T-helper 1 cell treated with Interleukin-12 subunit alpha and Interleukin-12 subunit beta and Interleukin-4 antibody, amounts not matched to agents 30 μg/mL and 1 μg/mL, for 36 hours (primary cell): ENCODE data around the gene ENDOG.

Experiments
- H3K27ac Mint-ChIP-seq: one replicate; pipeline ENCODE4 v1.8.0; 2021; ENCODE audit warnings: mild to moderate bottlenecking, mixed read lengths
- H3K27me3 Mint-ChIP-seq: one replicate; pipeline ENCODE4 v1.8.0; 2021; ENCODE audit warnings: low read depth, mixed read lengths
- H3K36me3 Mint-ChIP-seq: one replicate; pipeline ENCODE4 v1.8.0; 2021; ENCODE audit warnings: low read depth, mixed read lengths
- H3K4me1 Mint-ChIP-seq: one replicate; pipeline ENCODE4 v1.8.0; 2021; ENCODE audit warnings: low read depth, mixed read lengths
- H3K4me3 Mint-ChIP-seq: one replicate; pipeline ENCODE4 v1.8.0; 2021; ENCODE audit warnings: mild to moderate bottlenecking, moderate library complexity, mixed read lengths
- H3K9me3 Mint-ChIP-seq: one replicate; pipeline ENCODE4 v1.8.0; 2021; ENCODE audit warnings: mixed read lengths

ENDOG gene

GRCh38 chr9:128818839-128819715 lies 777 bp downstream of the ENDOG start:
- H3K27ac Mint-ChIP-seq, result peak overlapping the region; percentile 80
- peak overlapping the region; percentile 72 for H3K4me3 Mint-ChIP-seq
- peaks cover 10% of the 10 kb centered on the region for H3K36me3 Mint-ChIP-seq
- H3K4me1 Mint-ChIP-seq, result peaks cover 5% of the 10 kb centered on the region
- no peaks in the 10 kb centered on the region for H3K9me3 Mint-ChIP-seq
- H3K27me3 Mint-ChIP-seq, result no peaks in the 10 kb centered on the region

DNA sequence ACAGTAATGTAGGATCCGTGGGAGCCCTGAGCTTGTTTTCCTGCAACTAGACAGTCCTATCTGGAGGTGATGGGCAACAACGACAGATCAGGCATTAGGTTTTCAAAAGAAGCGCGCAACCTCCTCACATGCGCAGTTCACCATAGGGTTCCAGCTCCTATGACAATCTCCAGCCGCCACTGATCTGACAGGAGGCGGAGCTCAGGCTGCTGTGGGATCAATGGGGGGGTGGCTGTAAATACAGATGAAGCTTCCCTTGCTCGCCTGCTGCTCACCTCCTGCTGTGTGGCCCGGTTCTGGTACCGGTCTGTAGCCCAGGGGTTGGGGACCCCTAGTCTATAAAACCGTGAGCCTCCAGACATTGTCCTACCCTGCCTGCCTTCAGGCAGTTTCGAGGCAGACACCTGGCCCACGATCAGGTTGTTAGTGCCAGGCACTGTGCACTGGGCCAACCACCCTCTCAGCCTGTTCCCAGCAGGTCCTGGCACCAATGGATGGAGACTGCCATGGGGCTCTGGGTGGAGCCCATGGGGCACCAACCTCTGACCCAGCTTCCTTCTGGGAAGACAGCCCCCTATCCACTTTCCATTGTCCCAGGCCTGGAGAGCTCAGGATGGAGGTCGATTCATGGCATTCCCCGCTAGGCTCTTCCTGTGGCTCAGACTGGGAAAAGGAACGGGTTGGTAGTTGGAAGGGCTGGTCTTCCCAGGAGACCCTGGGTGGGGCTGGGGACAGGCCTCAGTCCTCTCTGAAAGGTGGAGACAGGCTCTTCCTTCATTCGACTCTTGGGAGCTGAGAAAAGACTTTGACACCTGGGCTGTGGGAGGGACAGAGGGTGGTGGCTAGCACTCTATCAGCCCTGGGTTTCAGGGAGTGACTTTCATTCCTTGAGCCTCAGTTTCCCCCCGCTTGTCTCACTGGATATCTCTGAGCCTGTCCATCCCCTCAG lies 1.7 kb downstream of the ENDOG start:
- Mint-ChIP-seq H3K36me3 (peaks cover 13% of the 10 kb centered on the region), H3K27me3 (no peaks in the 10 kb centered on the region), H3K9me3 (no peaks in the 10 kb centered on the region), H3K4me3 (peak overlapping the region; percentile 34), H3K4me1 (peaks cover 5% of the 10 kb centered on the region), H3K27ac (no peak overlapping the region)

GRCh38 chr9:128820665-128821583 lies 2.6 kb downstream of the ENDOG start:
- Mint-ChIP-seq H3K4me3 (peak overlapping the region; percentile 17), H3K9me3 (no peaks in the 10 kb centered on the region), H3K27ac (no peak overlapping the region), H3K4me1 (peaks cover 5% of the 10 kb centered on the region), H3K27me3 (no peaks in the 10 kb centered on the region), H3K36me3 (peaks cover 13% of the 10 kb centered on the region)

DNA sequence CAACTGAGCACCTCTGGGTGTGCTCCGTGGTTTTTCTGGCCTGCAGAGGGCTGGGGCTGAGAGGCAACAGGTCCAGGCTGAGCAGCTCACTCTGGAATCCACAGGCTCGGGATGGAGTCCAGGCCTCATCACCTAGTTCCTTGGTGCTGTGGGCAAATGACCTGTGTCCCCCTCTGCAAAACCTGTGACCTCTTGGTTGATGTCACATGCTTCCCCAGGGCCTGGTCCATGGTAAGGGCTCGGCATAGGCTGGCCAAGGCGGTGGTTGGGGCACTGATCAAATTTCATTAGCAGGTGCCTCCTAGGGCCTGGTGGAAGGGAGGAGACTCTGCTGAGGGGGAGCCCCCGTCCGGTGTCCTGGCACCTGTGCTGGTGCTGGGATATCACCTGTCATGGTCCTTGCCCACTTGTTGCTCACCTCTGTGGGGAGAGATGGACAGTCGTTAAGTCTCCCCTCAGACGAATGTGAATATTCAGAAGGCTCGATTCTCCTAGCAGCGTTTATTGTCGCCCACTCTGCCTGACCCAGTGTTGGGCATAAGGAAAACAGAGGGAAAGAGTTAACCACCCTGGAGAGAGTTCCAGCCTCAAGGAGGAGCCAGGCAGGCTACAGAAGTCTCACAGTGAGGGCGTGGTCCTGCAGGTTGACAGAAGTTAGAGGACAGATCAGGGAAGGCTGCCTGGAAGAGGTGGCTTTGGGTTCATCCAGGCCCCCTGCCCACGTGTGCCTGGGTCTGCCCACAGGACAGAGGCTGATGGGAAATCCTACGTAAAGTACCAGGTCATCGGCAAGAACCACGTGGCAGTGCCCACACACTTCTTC lies 3.5 kb downstream of the ENDOG start:
- Mint-ChIP-seq H3K36me3 (peaks cover 14% of the 10 kb centered on the region), H3K27ac (no peak overlapping the region), H3K4me1 (peaks cover 5% of the 10 kb centered on the region), H3K4me3 (no peak overlapping the region), H3K27me3 (no peaks in the 10 kb centered on the region), H3K9me3 (no peaks in the 10 kb centered on the region)

- Mint-ChIP-seq H3K27ac (no peak overlapping the region), H3K36me3 (peaks cover 20% of the 10 kb centered on the region), H3K9me3 (no peaks in the 10 kb centered on the region), H3K4me1 (peaks cover 6% of the 10 kb centered on the region), H3K4me3 (no peak overlapping the region), H3K27me3 (no peaks in the 10 kb centered on the region)
Observed at GRCh38 chr9:128822407-128823042, 4.2 kb downstream of the ENDOG start.

DNA sequence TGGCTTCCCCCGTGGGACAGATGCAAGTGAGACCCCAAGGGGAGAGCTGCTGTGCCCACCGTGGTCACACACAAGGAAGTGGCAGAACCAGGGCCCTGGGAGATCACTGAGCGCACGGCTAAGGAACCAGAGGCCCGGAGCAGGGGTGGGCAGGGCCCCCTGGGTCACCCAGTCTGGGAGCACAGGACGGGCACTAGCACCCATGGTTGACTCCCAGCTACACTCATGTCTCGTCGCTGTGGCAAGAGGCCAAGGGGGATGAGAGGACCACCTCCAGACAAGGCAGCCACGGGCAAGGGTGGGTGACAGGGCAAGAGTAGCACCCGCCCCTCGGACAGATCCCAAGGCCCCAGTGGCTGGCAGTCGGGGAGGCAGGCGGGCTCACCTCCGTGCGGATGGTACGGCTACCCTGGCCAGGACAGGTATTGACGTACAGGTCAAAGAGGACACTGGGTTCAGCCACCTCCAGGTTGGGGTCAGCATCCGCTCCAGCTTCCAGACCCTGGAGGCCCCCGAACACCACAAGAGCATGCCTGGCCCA lies 5.1 kb downstream of the ENDOG start:
- H3K4me3 Mint-ChIP-seq, result no peak overlapping the region
- H3K9me3 Mint-ChIP-seq, result no peaks in the 10 kb centered on the region
- peaks cover 23% of the 10 kb centered on the region for H3K36me3 Mint-ChIP-seq
- H3K4me1 Mint-ChIP-seq, result peaks cover 8% of the 10 kb centered on the region
- no peaks in the 10 kb centered on the region for H3K27me3 Mint-ChIP-seq
- no peak overlapping the region for H3K27ac Mint-ChIP-seq

DNA sequence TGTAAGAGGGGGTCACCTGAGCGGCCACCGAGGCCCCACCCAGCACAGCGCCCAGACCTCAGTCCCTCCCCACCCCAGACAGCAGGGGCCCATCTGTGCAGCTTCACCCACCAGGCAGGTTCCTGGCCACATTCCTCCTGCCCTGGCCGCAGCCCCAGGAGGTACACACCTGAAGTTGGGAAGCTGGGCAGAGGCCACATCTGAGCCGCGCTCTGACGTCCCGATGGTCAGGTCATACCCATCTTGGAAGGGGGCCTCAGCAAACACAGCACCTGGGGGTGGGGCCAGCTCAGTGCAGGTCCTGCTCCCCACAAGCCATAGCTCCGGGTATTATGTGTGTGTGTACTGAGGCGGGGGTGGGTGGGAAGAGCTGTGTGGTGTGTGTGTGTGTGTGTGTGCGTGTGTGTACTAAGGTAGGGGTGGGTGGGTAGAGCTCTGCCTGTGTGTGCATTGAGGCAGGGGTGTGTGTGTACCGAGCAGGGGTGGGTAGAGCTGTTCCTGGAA lies 5.7 kb downstream of the ENDOG start:
- Mint-ChIP-seq H3K9me3 (no peaks in the 10 kb centered on the region), H3K4me1 (peaks cover 13% of the 10 kb centered on the region), H3K27ac (no peak overlapping the region), H3K36me3 (peaks cover 25% of the 10 kb centered on the region), H3K4me3 (no peak overlapping the region), H3K27me3 (no peaks in the 10 kb centered on the region)

- no peaks in the 10 kb centered on the region for H3K27me3 Mint-ChIP-seq
- H3K36me3 Mint-ChIP-seq, result peaks cover 30% of the 10 kb centered on the region
- peaks cover 18% of the 10 kb centered on the region for H3K4me1 Mint-ChIP-seq
- no peak overlapping the region for H3K4me3 Mint-ChIP-seq
- no peaks in the 10 kb centered on the region for H3K9me3 Mint-ChIP-seq
- H3K27ac Mint-ChIP-seq, result no peak overlapping the region
Observed at GRCh38 chr9:128824911-128825310, 6.6 kb downstream of the ENDOG start.

DNA sequence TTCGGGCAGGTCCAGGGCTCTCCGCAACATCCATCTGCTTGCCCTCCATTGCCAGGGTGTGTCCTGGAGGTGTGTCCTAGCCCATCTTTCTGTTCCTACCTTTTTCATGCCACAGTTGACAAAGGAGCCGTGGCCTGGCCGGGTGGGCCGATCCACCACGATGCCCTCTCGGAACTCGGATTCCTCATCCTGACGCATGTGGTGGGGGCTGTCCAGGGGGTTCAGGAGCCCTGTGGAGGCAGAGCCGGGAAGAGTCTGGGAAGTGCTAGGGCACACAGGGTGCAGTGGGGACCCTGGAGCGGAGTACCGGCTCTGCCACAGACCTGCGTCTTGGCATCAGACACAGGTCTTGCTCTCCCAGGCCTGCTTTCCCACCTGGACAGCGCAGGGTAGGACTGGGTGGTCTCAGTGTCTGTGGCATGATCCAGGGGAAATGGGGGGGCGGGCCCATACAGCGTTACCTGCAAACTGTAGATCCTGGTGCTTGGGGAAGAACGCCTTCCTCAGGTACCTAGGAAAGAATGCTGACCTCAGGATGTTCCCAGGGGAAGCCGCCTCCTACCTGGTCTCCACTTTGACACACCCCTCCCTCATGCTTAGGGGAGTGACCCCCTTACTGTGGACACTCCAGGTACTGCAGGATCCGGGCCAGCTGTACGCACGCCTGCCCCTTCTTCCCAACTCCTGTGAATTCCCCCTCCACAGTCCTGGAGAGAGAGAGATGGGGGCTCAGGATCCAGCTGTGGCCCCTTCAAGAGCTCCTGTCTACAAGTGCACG lies 7.8 kb downstream of the ENDOG start:
- H3K27ac Mint-ChIP-seq, result no peak overlapping the region
- H3K27me3 Mint-ChIP-seq, result no peaks in the 10 kb centered on the region
- peaks cover 18% of the 10 kb centered on the region for H3K4me1 Mint-ChIP-seq
- no peak overlapping the region for H3K4me3 Mint-ChIP-seq
- no peaks in the 10 kb centered on the region for H3K9me3 Mint-ChIP-seq
- peaks cover 30% of the 10 kb centered on the region for H3K36me3 Mint-ChIP-seq

DNA sequence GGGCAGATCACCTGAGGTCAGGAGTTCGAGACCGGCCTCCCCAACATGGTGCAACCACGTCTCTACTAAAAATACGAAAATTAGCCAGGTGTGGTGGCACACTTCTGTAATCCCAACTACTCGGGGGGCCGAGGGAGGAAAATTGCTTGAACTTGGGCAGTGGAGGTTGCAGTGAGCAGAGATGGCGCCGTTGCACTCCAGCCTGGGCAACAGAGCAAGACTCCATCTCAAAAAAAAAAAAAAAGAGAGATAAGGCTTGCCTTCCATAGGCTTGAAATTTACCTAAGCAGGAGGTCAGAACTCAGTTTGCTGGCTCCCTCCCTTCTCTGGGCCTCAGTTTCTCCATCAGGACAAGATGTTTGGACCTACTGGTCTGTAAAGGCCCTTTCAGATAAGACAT lies 10.0 kb downstream of the ENDOG start:
- H3K4me1 Mint-ChIP-seq, result peaks cover 15% of the 10 kb centered on the region
- H3K27me3 Mint-ChIP-seq, result no peaks in the 10 kb centered on the region
- H3K4me3 Mint-ChIP-seq, result peak overlapping the region; percentile 93
- no peaks in the 10 kb centered on the region for H3K9me3 Mint-ChIP-seq
- peak overlapping the region; percentile 52 for H3K27ac Mint-ChIP-seq
- peaks cover 21% of the 10 kb centered on the region for H3K36me3 Mint-ChIP-seq

GRCh38 chr9:128828719-128829452 lies 10.6 kb downstream of the ENDOG start:
- peaks cover 15% of the 10 kb centered on the region for H3K4me1 Mint-ChIP-seq
- no peaks in the 10 kb centered on the region for H3K9me3 Mint-ChIP-seq
- H3K36me3 Mint-ChIP-seq, result peaks cover 20% of the 10 kb centered on the region
- peak overlapping the region; percentile 93 for H3K4me3 Mint-ChIP-seq
- no peaks in the 10 kb centered on the region for H3K27me3 Mint-ChIP-seq
- peak overlapping the region; percentile 89 for H3K27ac Mint-ChIP-seq
